GM06990 (cell line): ENCODE measurements around the gene AMH.

Experiments
- DNase-seq: peaks from one replicate; pipeline ENCODE4 v3.0.0-alpha.2; 2011; ENCODE audit not compliant: insufficient read length; ENCODE audit errors: extremely low read depth
- H3K27me3 ChIP-seq: replicated peaks from 2 replicates; pipeline ENCODE4 v1.6.0; 2011; ENCODE audit warnings: low read length; ENCODE audit not compliant: control insufficient read depth, insufficient read depth
- H3K36me3 ChIP-seq: 2 replicates; pipeline ENCODE4 v1.5.1; 2011; ENCODE audit warnings: low read length; ENCODE audit not compliant: control insufficient read depth, insufficient read depth
- H3K4me3 ChIP-seq: replicated peaks from 2 replicates; pipeline ENCODE4 v1.5.1; 2011; ENCODE audit warnings: low read depth, mild to moderate bottlenecking, control low read depth, low read length
- CTCF ChIP-seq: IDR thresholded peaks from 2 replicates; pipeline ENCODE4 v1.5.1; 2011; ENCODE audit warnings: low read length, control low read depth, mild to moderate bottlenecking, inconsistent platforms; ENCODE audit not compliant: insufficient read depth, poor library complexity, severe bottlenecking

The AMH gene

DNA sequence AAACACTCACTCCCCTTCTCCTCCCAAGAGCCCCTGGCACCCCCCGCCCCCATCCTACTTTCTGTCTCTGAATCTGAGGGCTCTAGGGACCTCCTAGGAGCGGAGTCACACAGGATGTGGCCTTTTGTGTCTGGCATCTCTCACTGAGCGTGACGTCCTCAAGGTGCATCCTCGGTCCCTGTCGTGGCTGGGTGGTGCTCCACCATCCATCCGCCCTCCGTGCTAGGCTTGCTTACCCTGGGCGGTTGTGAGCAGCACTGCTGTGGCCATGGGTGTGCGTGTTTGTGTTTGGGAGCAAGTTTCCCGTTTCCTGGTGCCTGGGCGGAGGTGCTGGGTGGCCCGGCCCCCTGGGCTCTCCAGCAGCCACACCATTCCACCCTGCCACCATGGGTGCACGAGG lies 25.2 kb upstream of the AMH start:
- DNase-seq = peak; percentile 71
- H3K4me3 ChIP-seq = no peak overlapping the region
- H3K27me3 ChIP-seq = no peaks in the 10 kb centered on the region
- no peak for TF ChIP-seq CTCF
- peaks cover 41% of the 10 kb centered on the region for H3K36me3 ChIP-seq

GRCh38 chr19:2224754-2225349 lies 24.3 kb upstream of the AMH start:
- no peak for TF ChIP-seq CTCF
- Histone ChIP-seq H3K4me3 (no peak overlapping the region), H3K27me3 (no peaks in the 10 kb centered on the region), H3K36me3 (peaks cover 44% of the 10 kb centered on the region)
- DNase-seq = no peak

DNA sequence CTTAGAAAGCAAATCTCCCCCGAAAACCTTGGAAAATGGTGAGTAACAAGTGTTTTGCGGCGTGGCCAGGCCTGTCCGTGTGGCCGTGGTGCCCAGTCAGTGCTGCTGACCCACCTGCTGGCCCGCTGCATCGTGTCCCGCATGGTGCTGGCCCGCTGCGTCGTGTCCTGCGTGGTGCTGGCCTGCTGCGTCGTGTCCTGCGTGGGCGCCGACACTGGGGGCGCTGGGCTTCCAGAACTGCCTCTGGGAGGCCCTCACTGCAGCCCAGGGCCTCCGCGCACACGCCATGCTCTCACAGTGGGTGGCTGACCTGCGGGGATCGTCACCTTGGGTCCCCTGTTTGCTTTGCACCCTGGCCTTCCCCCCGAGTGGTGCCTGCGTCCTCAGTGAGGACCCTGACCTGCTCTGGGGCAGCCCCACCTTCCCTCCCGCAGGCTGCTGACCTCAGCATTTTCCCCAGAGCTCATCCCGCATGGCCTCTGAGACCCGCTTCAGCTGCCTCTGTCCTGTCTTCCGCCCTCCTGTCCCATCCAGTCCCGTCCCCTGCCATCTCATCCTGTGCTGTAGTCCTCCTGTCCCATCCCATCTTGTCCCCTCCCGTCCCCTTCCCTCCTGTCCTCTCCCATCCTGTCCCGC lies 23.6 kb upstream of the AMH start:
- no peaks in the 10 kb centered on the region for H3K27me3 ChIP-seq
- TF ChIP-seq CTCF = no peak
- peaks cover 40% of the 10 kb centered on the region for H3K36me3 ChIP-seq
- DNase-seq = no peak
- no peak overlapping the region for H3K4me3 ChIP-seq

- no peak overlapping the region for H3K4me3 ChIP-seq
- DNase-seq = no peak
- no peaks in the 10 kb centered on the region for H3K27me3 ChIP-seq
- peaks cover 40% of the 10 kb centered on the region for H3K36me3 ChIP-seq
- no peak for TF ChIP-seq CTCF
Observed at GRCh38 chr19:2226051-2226839, 22.9 kb upstream of the AMH start.

DNA sequence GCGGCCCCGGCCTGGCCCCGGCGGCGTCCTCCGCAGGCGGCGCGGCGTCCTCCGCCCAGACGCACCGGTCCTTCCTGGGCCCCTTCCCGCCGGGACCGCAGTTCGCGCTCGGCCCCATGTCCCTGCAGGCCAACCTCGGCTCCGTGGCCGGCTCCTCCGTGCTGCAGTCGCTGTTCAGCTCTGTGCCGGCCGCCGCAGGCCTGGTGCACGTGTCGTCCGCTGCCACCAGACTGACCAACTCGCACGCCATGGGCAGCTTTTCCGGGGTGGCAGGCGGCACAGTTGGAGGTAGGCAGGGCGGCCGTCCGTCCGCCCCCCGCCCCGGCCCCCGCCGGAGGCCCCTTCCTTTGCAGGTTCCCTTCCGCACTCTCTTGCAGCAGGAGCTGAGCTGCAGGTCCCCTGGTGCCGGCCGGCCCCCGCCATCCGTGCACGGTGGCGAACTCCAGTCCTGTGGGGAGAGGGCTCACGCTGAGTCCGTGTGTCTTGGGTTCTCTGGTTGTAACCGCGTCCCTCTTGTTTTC lies 22.2 kb upstream of the AMH start:
- no peak overlapping the region for H3K4me3 ChIP-seq
- peaks cover 36% of the 10 kb centered on the region for H3K36me3 ChIP-seq
- H3K27me3 ChIP-seq = no peaks in the 10 kb centered on the region
- DNase-seq = no peak
- TF ChIP-seq CTCF = no peak
